Spinal cord (tissue), 10 donors: ENCODE measurements around the gene IP6K2. TPM values are rescaled to one million over a fixed set of nuclear protein-coding genes. Genes with fewer than 3 reads are reported as not detected.

Source experiments
- DNase-seq, 6 donors: peaks; one replicate each; pipeline versions ENCODE4 v3.0.0 to v3.0.0-alpha.2; 2013 to 2015; ENCODE audit warnings: low spot score in 6 of 6, low read depth in 4 of 6
- H3K27ac ChIP-seq: one replicate; pipeline ENCODE4 v1.5.1; 2013; ENCODE audit warnings: low read depth, low read length, control low read depth
- H3K27me3 ChIP-seq: one replicate; pipeline ENCODE4 v1.6.1; 2013; ENCODE audit warnings: low read length; ENCODE audit not compliant: control insufficient read depth, insufficient read depth
- H3K36me3 ChIP-seq: one replicate; pipeline ENCODE4 v1.6.1; 2013; ENCODE audit warnings: low read length; ENCODE audit not compliant: control insufficient read depth, insufficient read depth
- H3K4me1 ChIP-seq: one replicate; pipeline ENCODE4 v1.6.1; 2013; ENCODE audit warnings: low read length; ENCODE audit not compliant: control insufficient read depth, insufficient read depth
- H3K4me3 ChIP-seq: one replicate; pipeline ENCODE4 v1.5.1; 2013; ENCODE audit warnings: low read depth, low read length, control low read depth
- H3K9me3 ChIP-seq: one replicate; pipeline ENCODE4 v1.6.1; 2013; ENCODE audit warnings: low read length; ENCODE audit not compliant: control insufficient read depth, insufficient read depth
- WGBS: methylation state at CpG from one replicate; pipeline ENCODE4 v1.1.5; 2013; ENCODE audit warnings: missing lambda C conversion rate; ENCODE audit not compliant: insufficient coverage; 5-methylcytosine and 5-hydroxymethylcytosine counted together
- polyA plus RNA-seq, 2 donors: library from polyadenylated mRNA; unstranded; fragments of 120-200 nt; gene quantifications; one replicate each; pipeline ENCODE4 v1.2.1, GENCODE V29; 2013; ENCODE audit not compliant: insufficient read length in 2 of 2
- total RNA-seq, 2 donors: library from RNA; depleted of rRNA in 1 of 2; stranded (reverse); fragments of 120-200 nt in 1 of 2; fragments of >200 nt in 1 of 2; gene quantifications; one replicate each; pipeline versions ENCODE4 v1.2.3 to v1.2.4, GENCODE V29; 2013 to 2014
- donor health status: healthy.

Gene IP6K2
- total and polyA plus RNA-seq, 4 donors, result 67.0 to 202 (median 148) TPM

GRCh38 chr3:48679411-48680391 is 37.3 kb downstream of the IP6K2 start:
- H3K9me3 ChIP-seq, result no peaks in the 10 kb centered on the region
- H3K4me1 ChIP-seq, result peaks cover 20% of the 10 kb centered on the region
- no peak overlapping the region for H3K4me3 ChIP-seq
- peaks cover 69% of the 10 kb centered on the region for H3K36me3 ChIP-seq
- DNase-seq, result no peak
- H3K27ac ChIP-seq, result no peak overlapping the region
- WGBS, result 91% methylated on average over 16 of the region's 20 CpGs
- no peaks in the 10 kb centered on the region for H3K27me3 ChIP-seq

- H3K4me3 ChIP-seq, result no peak overlapping the region
- no peak for DNase-seq
- peaks cover 10% of the 10 kb centered on the region for H3K4me1 ChIP-seq
- WGBS, result 94% methylated on average over 22 of the region's 24 CpGs
- no peak overlapping the region for H3K27ac ChIP-seq
- peaks cover 78% of the 10 kb centered on the region for H3K36me3 ChIP-seq
- H3K27me3 ChIP-seq, result no peaks in the 10 kb centered on the region
- no peaks in the 10 kb centered on the region for H3K9me3 ChIP-seq
Observed at GRCh38 chr3:48678566-48679380, 38.2 kb downstream of the IP6K2 start.

GRCh38 chr3:48678056-48678455 is 39.0 kb downstream of the IP6K2 start:
- no peaks in the 10 kb centered on the region for H3K27me3 ChIP-seq
- H3K27ac ChIP-seq, result no peak overlapping the region
- H3K4me1 ChIP-seq, result peaks cover 3% of the 10 kb centered on the region
- H3K36me3 ChIP-seq, result peaks cover 81% of the 10 kb centered on the region
- WGBS, result 91% methylated on average over 4 of the region's 4 CpGs
- no peak for DNase-seq
- no peaks in the 10 kb centered on the region for H3K9me3 ChIP-seq
- H3K4me3 ChIP-seq, result no peak overlapping the region

- no peaks in the 10 kb centered on the region for H3K27me3 ChIP-seq
- H3K4me1 ChIP-seq, result no peaks in the 10 kb centered on the region
- no peak overlapping the region for H3K27ac ChIP-seq
- WGBS, result 96% methylated on average over 9 of the region's 9 CpGs
- peaks cover 64% of the 10 kb centered on the region for H3K36me3 ChIP-seq
- DNase-seq, result no peak
- H3K4me3 ChIP-seq, result no peak overlapping the region
- no peaks in the 10 kb centered on the region for H3K9me3 ChIP-seq
Observed at GRCh38 chr3:48674505-48674904, 42.5 kb downstream of the IP6K2 start.

GRCh38 chr3:48672522-48672921 is 44.5 kb downstream of the IP6K2 start:
- Histone ChIP-seq H3K9me3 (no peaks in the 10 kb centered on the region), H3K36me3 (peaks cover 44% of the 10 kb centered on the region), H3K27me3 (no peaks in the 10 kb centered on the region), H3K27ac (no peak overlapping the region), H3K4me3 (no peak overlapping the region), H3K4me1 (no peaks in the 10 kb centered on the region)
- DNase-seq, result no peak
- 86% methylated on average over 1 of the region's 1 CpG for WGBS

GRCh38 chr3:48664929-48665328 is 52.1 kb downstream of the IP6K2 start:
- H3K27me3 ChIP-seq, result no peaks in the 10 kb centered on the region
- H3K4me1 ChIP-seq, result peaks cover 42% of the 10 kb centered on the region
- no peak overlapping the region for H3K27ac ChIP-seq
- WGBS, result 88% methylated on average over 1 of the region's 4 CpGs
- no peak for DNase-seq
- no peaks in the 10 kb centered on the region for H3K9me3 ChIP-seq
- no peak overlapping the region for H3K4me3 ChIP-seq
- H3K36me3 ChIP-seq, result peaks cover 25% of the 10 kb centered on the region

GRCh38 chr3:48664313-48664644 is 52.7 kb downstream of the IP6K2 start:
- no peaks in the 10 kb centered on the region for H3K27me3 ChIP-seq
- H3K9me3 ChIP-seq, result no peaks in the 10 kb centered on the region
- H3K4me3 ChIP-seq, result peak overlapping the region; percentile 77
- H3K4me1 ChIP-seq, result peaks cover 42% of the 10 kb centered on the region
- WGBS, result 67% methylated on average over 7 of the region's 11 CpGs
- H3K27ac ChIP-seq, result peak overlapping the region; percentile 94
- H3K36me3 ChIP-seq, result peaks cover 29% of the 10 kb centered on the region
- DNase-seq, result no peak

- peak overlapping the region; percentile 77 for H3K4me3 ChIP-seq
- no peaks in the 10 kb centered on the region for H3K27me3 ChIP-seq
- peaks cover 35% of the 10 kb centered on the region for H3K36me3 ChIP-seq
- peaks cover 43% of the 10 kb centered on the region for H3K4me1 ChIP-seq
- WGBS, result under 1% methylated on average over 66 of the region's 66 CpGs
- H3K27ac ChIP-seq, result peak overlapping the region; percentile 94
- peak; percentile 91 to 99 (median 94) for DNase-seq
- no peaks in the 10 kb centered on the region for H3K9me3 ChIP-seq
Observed at GRCh38 chr3:48663489-48664312, 53.3 kb downstream of the IP6K2 start.
